Measurements from ENCODE around the gene MYPOP.

MYPOP gene

DNA sequence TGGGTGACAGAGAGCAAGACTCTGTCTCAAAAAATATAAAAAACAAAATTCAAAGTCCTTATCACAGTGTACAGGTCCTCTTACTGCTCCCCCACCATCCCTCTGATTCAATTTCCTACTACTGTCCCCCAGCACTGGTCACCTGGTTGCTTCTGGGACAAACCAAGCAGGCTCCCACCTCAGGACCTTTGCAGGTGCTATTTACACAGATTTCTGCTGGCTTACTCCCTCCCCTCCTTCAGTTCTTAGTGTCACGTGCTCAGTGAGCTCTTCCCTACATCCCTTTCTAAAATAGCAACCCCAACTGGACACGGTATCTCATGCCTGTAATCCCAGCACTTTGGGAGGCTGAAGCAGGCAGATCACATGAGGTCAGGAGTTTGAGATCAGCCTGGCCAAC lies 22.4 kb downstream of the MYPOP start:
- Histone ChIP-seq H3K4ac (ENCODE audit: low read depth in 1 of 2, low read length in 2 of 2) (no peak overlapping the region), H2BK5ac (ENCODE audit: low read depth, low read length, poor library complexity, severe bottlenecking) (no peak overlapping the region), H2BK12ac (ENCODE audit: low read length in 2 of 2) (no peak overlapping the region), H3K4me1 (ENCODE audit: control insufficient read depth, insufficient read depth, low read depth, low read length) (peaks cover 53% of the 10 kb centered on the region), H2AK5ac (ENCODE audit: low read length, severe bottlenecking) (no peak overlapping the region), H4K91ac (ENCODE audit: low read length) (no peak overlapping the region), H3K79me1 (replicated peaks; ENCODE audit: low read length, poor library complexity, severe bottlenecking) (peaks cover 14% of the 10 kb centered on the region), H3K9me3 (ENCODE audit: control insufficient read depth, low read length) (no peaks in the 10 kb centered on the region), H3K23ac (ENCODE audit: low read length in 2 of 2) (no peak overlapping the region), H2BK120ac (ENCODE audit: low read depth, low read length) (no peak overlapping the region), H2BK15ac (ENCODE audit: low read depth, poor library complexity, severe bottlenecking) (no peak overlapping the region), H3K4me2 (ENCODE audit: low read length, poor library complexity, severe bottlenecking) (no peak overlapping the region), H3K27ac (ENCODE audit: low read length, poor library complexity, severe bottlenecking) (no peak overlapping the region), H3K18ac (ENCODE audit: low read depth in 1 of 2, low read length in 2 of 2) (no peak overlapping the region), H2AFZ (ENCODE audit: low read depth, low read length) (no peak overlapping the region), H3K9ac (ENCODE audit: low read length) (no peak overlapping the region), H3K27me3 (ENCODE audit: control insufficient read depth in 1 of 2, insufficient read depth in 1 of 2, low read length in 2 of 2) (peaks cover 0 to 36% of the 10 kb centered on the region in 2 experiments), H3K4me3 (ENCODE audit: insufficient read depth in 1 of 2, low read depth in 1 of 2, low read length in 2 of 2) (no peak overlapping the region), H4K8ac (ENCODE audit: low read length) (no peak overlapping the region), H3K36me3 (ENCODE audit: control insufficient read depth in 1 of 2, insufficient read depth in 2 of 2, low read depth in 1 of 2, low read length in 2 of 2) (peaks cover 8 to 14% of the 10 kb centered on the region in 2 experiments), H3K14ac (ENCODE audit: low read length in 2 of 2) (no peak overlapping the region)
- DNase-seq: no peak
- 83% methylated on average over 2 of the region's 2 CpGs for WGBS

DNA sequence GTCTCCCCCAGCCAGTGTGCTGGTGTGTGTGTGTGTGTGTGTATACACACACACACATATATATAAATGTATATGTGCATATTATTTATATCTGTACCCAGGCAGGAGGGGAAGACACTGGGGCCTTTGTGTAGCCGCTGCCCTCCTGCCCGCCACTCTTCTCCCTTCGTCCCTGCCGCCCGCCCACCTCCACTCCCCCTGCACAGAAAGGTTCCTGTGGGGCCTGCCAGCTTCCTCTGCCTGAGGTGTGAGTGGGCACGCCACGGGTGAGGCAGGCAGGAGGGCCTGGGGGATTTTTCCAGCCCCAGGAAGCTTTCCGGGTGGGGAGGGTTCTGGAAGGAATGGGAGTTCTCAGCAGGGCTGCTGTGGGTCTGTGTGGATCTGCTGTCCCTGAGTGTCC lies 23.4 kb downstream of the MYPOP start:
- no peak for DNase-seq
- Histone ChIP-seq H3K18ac (ENCODE audit: low read depth in 1 of 2, low read length in 2 of 2) (no peak overlapping the region), H3K4me2 (ENCODE audit: low read length, poor library complexity, severe bottlenecking) (no peak overlapping the region), H3K9ac (ENCODE audit: low read length) (no peak overlapping the region), H2AK5ac (ENCODE audit: low read length, severe bottlenecking) (peak overlapping the region; percentile 37), H4K8ac (ENCODE audit: low read length) (no peak overlapping the region), H3K9me3 (ENCODE audit: control insufficient read depth, low read length) (no peaks in the 10 kb centered on the region), H4K91ac (ENCODE audit: low read length) (no peak overlapping the region), H2AFZ (ENCODE audit: low read depth, low read length) (no peak overlapping the region), H3K23ac (ENCODE audit: low read length in 2 of 2) (no peak overlapping the region), H3K4me1 (ENCODE audit: control insufficient read depth, insufficient read depth, low read depth, low read length) (peaks cover 44% of the 10 kb centered on the region), H2BK120ac (ENCODE audit: low read depth, low read length) (no peak overlapping the region), H2BK15ac (ENCODE audit: low read depth, poor library complexity, severe bottlenecking) (peak overlapping the region; percentile 33), H3K4ac (ENCODE audit: low read depth in 1 of 2, low read length in 2 of 2) (no peak overlapping the region), H3K14ac (ENCODE audit: low read length in 2 of 2) (no peak overlapping the region), H3K27me3 (ENCODE audit: control insufficient read depth in 1 of 2, insufficient read depth in 1 of 2, low read length in 2 of 2) (peaks cover 0 to 42% of the 10 kb centered on the region in 2 experiments), H2BK5ac (ENCODE audit: low read depth, low read length, poor library complexity, severe bottlenecking) (no peak overlapping the region), H3K36me3 (ENCODE audit: control insufficient read depth in 1 of 2, insufficient read depth in 2 of 2, low read depth in 1 of 2, low read length in 2 of 2) (peaks cover 5% of the 10 kb centered on the region in 2 experiments), H3K79me1 (replicated peaks; ENCODE audit: low read length, poor library complexity, severe bottlenecking) (peaks cover 8% of the 10 kb centered on the region), H2BK12ac (ENCODE audit: low read length in 2 of 2) (no peak overlapping the region), H3K4me3 (ENCODE audit: insufficient read depth in 1 of 2, low read depth in 1 of 2, low read length in 2 of 2) (no peak overlapping the region), H3K27ac (ENCODE audit: low read length, poor library complexity, severe bottlenecking) (no peak overlapping the region)
- WGBS: 90% methylated on average over 8 of the region's 8 CpGs

DNA sequence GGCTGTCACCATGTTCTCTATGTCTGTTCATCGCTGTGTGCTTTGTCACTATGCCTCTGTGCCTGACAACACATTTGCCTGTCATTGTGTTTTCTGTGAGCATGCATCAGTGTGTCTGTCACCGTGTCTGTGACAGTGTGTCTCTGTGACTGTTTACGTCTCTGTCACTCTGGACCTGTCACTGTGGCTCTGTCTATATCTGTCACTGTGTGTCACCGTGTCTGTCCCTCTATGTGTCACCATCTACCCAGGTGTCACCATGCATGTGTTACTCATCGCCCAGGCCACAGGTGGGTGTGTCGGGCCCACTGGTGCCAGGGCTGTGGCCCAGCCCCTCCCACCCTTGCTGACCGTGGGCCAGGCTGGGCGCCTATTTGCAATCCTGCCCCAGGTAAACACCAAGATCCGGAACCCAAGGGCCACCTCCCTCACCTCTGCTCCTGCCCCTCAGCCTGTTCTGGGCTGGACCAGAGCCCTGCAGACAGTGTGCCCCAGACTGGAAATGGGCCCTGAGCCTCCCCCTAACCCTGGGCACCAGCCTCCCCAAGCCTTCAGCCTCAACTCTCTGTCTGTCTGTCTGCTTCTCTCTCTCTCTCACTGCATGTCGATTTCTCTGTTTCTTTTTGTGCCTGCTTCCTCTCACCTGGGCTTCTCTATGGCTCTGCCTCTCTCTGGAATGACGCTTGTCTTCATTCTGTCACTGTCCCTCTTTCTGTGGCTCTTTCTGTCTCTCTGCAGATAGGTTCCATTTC lies 24.2 kb downstream of the MYPOP start:
- Histone ChIP-seq H3K9me3 (ENCODE audit: control insufficient read depth, low read length) (no peaks in the 10 kb centered on the region), H3K27me3 (ENCODE audit: control insufficient read depth in 1 of 2, insufficient read depth in 1 of 2, low read length in 2 of 2) (peaks cover 0 to 48% of the 10 kb centered on the region in 2 experiments), H3K4me2 (ENCODE audit: low read length, poor library complexity, severe bottlenecking) (no peak overlapping the region), H2BK15ac (ENCODE audit: low read depth, poor library complexity, severe bottlenecking) (no peak overlapping the region), H2AK5ac (ENCODE audit: low read length, severe bottlenecking) (no peak overlapping the region), H3K27ac (ENCODE audit: low read length, poor library complexity, severe bottlenecking) (no peak overlapping the region), H3K79me1 (replicated peaks; ENCODE audit: low read length, poor library complexity, severe bottlenecking) (peaks cover 3% of the 10 kb centered on the region), H3K14ac (ENCODE audit: low read length in 2 of 2) (no peak overlapping the region), H3K4me3 (ENCODE audit: insufficient read depth in 1 of 2, low read depth in 1 of 2, low read length in 2 of 2) (no peak overlapping the region), H3K23ac (ENCODE audit: low read length in 2 of 2) (no peak overlapping the region), H3K4ac (ENCODE audit: low read depth in 1 of 2, low read length in 2 of 2) (peak overlapping the region in 1 of 2 experiments; percentile 24), H3K9ac (ENCODE audit: low read length) (no peak overlapping the region), H2BK120ac (ENCODE audit: low read depth, low read length) (no peak overlapping the region), H4K91ac (ENCODE audit: low read length) (peak overlapping the region; percentile 30), H3K36me3 (ENCODE audit: control insufficient read depth in 1 of 2, insufficient read depth in 2 of 2, low read depth in 1 of 2, low read length in 2 of 2) (no peaks in the 10 kb centered on the region), H2AFZ (ENCODE audit: low read depth, low read length) (no peak overlapping the region), H2BK12ac (ENCODE audit: low read length in 2 of 2) (no peak overlapping the region), H3K4me1 (ENCODE audit: control insufficient read depth, insufficient read depth, low read depth, low read length) (peaks cover 38% of the 10 kb centered on the region), H2BK5ac (ENCODE audit: low read depth, low read length, poor library complexity, severe bottlenecking) (no peak overlapping the region), H4K8ac (ENCODE audit: low read length) (peak overlapping the region; percentile 3), H3K18ac (ENCODE audit: low read depth in 1 of 2, low read length in 2 of 2) (no peak overlapping the region)
- WGBS: 86% methylated on average over 11 of the region's 11 CpGs
- no peak for DNase-seq

- Histone ChIP-seq H3K27me3 (ENCODE audit: control insufficient read depth in 1 of 2, insufficient read depth in 1 of 2, low read length in 2 of 2) (peaks cover 0 to 48% of the 10 kb centered on the region in 2 experiments), H2AK5ac (ENCODE audit: low read length, severe bottlenecking) (peak overlapping the region; percentile 62), H2BK5ac (ENCODE audit: low read depth, low read length, poor library complexity, severe bottlenecking) (peak overlapping the region; percentile 67), H3K14ac (ENCODE audit: low read length in 2 of 2) (peak overlapping the region in 1 of 2 experiments; percentile 73), H3K4ac (ENCODE audit: low read depth in 1 of 2, low read length in 2 of 2) (peak overlapping the region; percentile 73 to 93), H3K4me3 (ENCODE audit: insufficient read depth in 1 of 2, low read depth in 1 of 2, low read length in 2 of 2) (no peak overlapping the region), H3K79me1 (replicated peaks; ENCODE audit: low read length, poor library complexity, severe bottlenecking) (no peaks in the 10 kb centered on the region), H2BK15ac (ENCODE audit: low read depth, poor library complexity, severe bottlenecking) (peak overlapping the region; percentile 78), H2BK12ac (ENCODE audit: low read length in 2 of 2) (peak overlapping the region; percentile 15 to 88), H4K8ac (ENCODE audit: low read length) (peak overlapping the region; percentile 83), H4K91ac (ENCODE audit: low read length) (peak overlapping the region; percentile 79), H3K4me2 (ENCODE audit: low read length, poor library complexity, severe bottlenecking) (peak overlapping the region; percentile 58), H3K9me3 (ENCODE audit: control insufficient read depth, low read length) (no peaks in the 10 kb centered on the region), H3K23ac (ENCODE audit: low read length in 2 of 2) (no peak overlapping the region), H3K36me3 (ENCODE audit: control insufficient read depth in 1 of 2, insufficient read depth in 2 of 2, low read depth in 1 of 2, low read length in 2 of 2) (no peaks in the 10 kb centered on the region), H2BK120ac (ENCODE audit: low read depth, low read length) (peak overlapping the region; percentile 89), H3K18ac (ENCODE audit: low read depth in 1 of 2, low read length in 2 of 2) (peak overlapping the region; percentile 25 to 94), H3K9ac (ENCODE audit: low read length) (peak overlapping the region; percentile 62), H3K4me1 (ENCODE audit: control insufficient read depth, insufficient read depth, low read depth, low read length) (peaks cover 22% of the 10 kb centered on the region), H2AFZ (ENCODE audit: low read depth, low read length) (peak overlapping the region; percentile 69), H3K27ac (ENCODE audit: low read length, poor library complexity, severe bottlenecking) (peak overlapping the region; percentile 69)
- 19% methylated on average over 31 of the region's 41 CpGs for WGBS
- DNase-seq: peak; percentile 70
These were observed 25.8 kb downstream of the MYPOP start for GRCh38 chr19:45876411-45877197.

All from mesenchymal stem cell (in vitro differentiated cells and primary cell).